DLD1 (cell line): ENCODE data around the gene ZNF189.

Source experiments
- in situ Hi-C: cut with HindIII; loops from 2 replicates; pipeline ENCODE4 v1.10.0; 2017; ENCODE audit warnings: low sequenced_read_pairs

The ZNF189 gene

GRCh38 chr9:101417977-101418376 is 19.3 kb downstream of the ZNF189 start:
- in situ Hi-C loops, result no loop called here

- in situ Hi-C loops, result no loop called here
Observed at GRCh38 chr9:101418518-101419430, 20.1 kb downstream of the ZNF189 start.

GRCh38 chr9:101419863-101420262 is 21.2 kb downstream of the ZNF189 start:
- in situ Hi-C loops, result no loop called here

GRCh38 chr9:101421653-101422065 is 23.0 kb downstream of the ZNF189 start:
- in situ Hi-C loops, result no loop called here

GRCh38 chr9:101427358-101427757 is 28.7 kb downstream of the ZNF189 start:
- in situ Hi-C loops, result no loop called here

GRCh38 chr9:101427957-101428655 is 29.5 kb downstream of the ZNF189 start:
- in situ Hi-C loops, result no loop called here

GRCh38 chr9:101428909-101429308 is 30.3 kb downstream of the ZNF189 start:
- in situ Hi-C loops, result no loop called here

GRCh38 chr9:101429736-101430135 is 31.1 kb downstream of the ZNF189 start:
- in situ Hi-C loops, result no loop called here

- in situ Hi-C loops, result no loop called here
Observed at GRCh38 chr9:101432171-101432570, 33.5 kb downstream of the ZNF189 start.

GRCh38 chr9:101432740-101433139 is 34.1 kb downstream of the ZNF189 start:
- in situ Hi-C loops, result no loop called here

- in situ Hi-C loops, result no loop called here
Observed at GRCh38 chr9:101433229-101433628, 34.6 kb downstream of the ZNF189 start.

- in situ Hi-C loops, result no loop called here
Observed at GRCh38 chr9:101434998-101435397, 36.3 kb downstream of the ZNF189 start.

- in situ Hi-C loops, result no loop called here
Observed at GRCh38 chr9:101435601-101436079, 37.0 kb downstream of the ZNF189 start, which contains the start of gene ALDOB. TSS of gene ALDOB (minus strand) at chr9:101435774. CDS start at chr9:101430887, 4,887 bp downstream.

- in situ Hi-C loops, result no loop called here
Observed at GRCh38 chr9:101437806-101438232, 39.2 kb downstream of the ZNF189 start.

- in situ Hi-C loops, result no loop called here
Observed at GRCh38 chr9:101438523-101438922, 39.9 kb downstream of the ZNF189 start.

- in situ Hi-C loops, result no loop called here
Observed at GRCh38 chr9:101440714-101441230, 42.1 kb downstream of the ZNF189 start.

GRCh38 chr9:101442318-101442717 is 43.7 kb downstream of the ZNF189 start:
- in situ Hi-C loops, result no loop called here

GRCh38 chr9:101442736-101443135 is 44.1 kb downstream of the ZNF189 start:
- in situ Hi-C loops, result no loop called here

- in situ Hi-C loops, result no loop called here
Observed at GRCh38 chr9:101443364-101443771, 44.7 kb downstream of the ZNF189 start.

- in situ Hi-C loops, result no loop called here
Observed at GRCh38 chr9:101445353-101446029, 46.8 kb downstream of the ZNF189 start.

GRCh38 chr9:101446732-101447131 is 48.1 kb downstream of the ZNF189 start:
- in situ Hi-C loops, result no loop called here
